Occipital lobe (tissue), 1 donor: Measurements from ENCODE around the gene RTTN. TPM values are rescaled to one million over a fixed set of nuclear protein-coding genes. Genes with fewer than 3 reads are reported as not detected.

Experiments
- total RNA-seq: library from RNA; depleted of rRNA; stranded (reverse); fragments of >200 nt; gene quantifications from one replicate; pipeline ENCODE4 v1.2.3, GENCODE V29; 2014

Gene RTTN
- total RNA-seq, 1 donor from 2014 or later, result 53.5 TPM

Other genes with a start within 250 kb of the RTTN start
- 59.6 TPM for gene SOCS6, start 83.4 kb upstream of the RTTN start, total RNA-seq